ENCODE results near the gene CLIC3.
"Not testable (repeated sequence)": the region's sequence is repeated elsewhere in the genome, so short reads cannot be mapped to it uniquely, and the experiment has no call there.

Gene CLIC3, protein sequence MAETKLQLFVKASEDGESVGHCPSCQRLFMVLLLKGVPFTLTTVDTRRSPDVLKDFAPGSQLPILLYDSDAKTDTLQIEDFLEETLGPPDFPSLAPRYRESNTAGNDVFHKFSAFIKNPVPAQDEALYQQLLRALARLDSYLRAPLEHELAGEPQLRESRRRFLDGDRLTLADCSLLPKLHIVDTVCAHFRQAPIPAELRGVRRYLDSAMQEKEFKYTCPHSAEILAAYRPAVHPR

DNA sequence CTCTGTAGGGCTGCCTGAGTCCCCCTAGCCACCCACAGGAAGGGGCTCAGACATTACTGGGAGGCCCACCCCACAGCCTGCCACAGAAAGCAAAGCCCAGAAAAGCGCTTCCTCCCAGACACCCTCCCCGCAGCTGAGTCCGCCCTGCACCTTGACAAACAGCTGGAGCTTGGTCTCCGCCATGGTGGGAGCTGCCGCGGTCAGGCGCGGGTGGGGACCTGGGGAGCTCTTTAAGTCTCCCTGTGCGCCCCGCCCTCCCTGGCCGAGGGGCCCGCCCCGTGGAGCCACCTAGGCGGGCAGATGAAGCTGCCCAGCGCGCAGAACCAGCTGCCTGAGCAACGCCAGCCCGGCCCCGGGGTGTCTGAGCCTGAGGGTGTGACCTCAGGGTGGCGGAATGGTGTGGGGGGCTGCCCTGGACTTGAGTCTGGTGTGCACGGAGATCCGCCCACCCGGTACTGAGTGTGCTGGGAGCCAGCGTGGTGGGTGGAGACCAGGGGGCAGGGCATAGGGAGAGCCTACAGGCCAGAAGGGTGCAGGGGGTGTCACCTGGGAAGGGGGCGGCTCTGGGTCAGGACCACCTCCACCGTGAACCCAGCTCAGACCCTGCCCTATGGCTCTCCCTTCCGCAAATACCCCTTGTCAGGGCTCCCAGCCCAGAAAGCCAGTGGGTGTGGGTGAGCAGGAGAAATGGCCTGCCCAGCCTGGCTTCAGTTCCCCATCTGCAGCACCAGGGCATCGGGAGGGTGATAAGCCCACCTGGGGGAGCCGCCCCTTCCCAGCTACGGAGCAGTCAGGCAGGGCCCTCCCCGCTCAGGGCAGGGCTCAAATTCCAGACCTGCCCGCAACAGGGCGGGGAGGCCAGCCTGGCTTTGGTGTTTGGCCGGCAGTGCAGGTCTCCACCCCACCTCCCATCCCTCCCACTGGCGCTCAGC is at the start of gene CLIC3:
CLIC3 (minus strand) TSS at position 208 of the 932 bp plus-strand sequence; CDS start at position 183, 25 bp downstream.
- DNase-seq = no peak

DNA sequence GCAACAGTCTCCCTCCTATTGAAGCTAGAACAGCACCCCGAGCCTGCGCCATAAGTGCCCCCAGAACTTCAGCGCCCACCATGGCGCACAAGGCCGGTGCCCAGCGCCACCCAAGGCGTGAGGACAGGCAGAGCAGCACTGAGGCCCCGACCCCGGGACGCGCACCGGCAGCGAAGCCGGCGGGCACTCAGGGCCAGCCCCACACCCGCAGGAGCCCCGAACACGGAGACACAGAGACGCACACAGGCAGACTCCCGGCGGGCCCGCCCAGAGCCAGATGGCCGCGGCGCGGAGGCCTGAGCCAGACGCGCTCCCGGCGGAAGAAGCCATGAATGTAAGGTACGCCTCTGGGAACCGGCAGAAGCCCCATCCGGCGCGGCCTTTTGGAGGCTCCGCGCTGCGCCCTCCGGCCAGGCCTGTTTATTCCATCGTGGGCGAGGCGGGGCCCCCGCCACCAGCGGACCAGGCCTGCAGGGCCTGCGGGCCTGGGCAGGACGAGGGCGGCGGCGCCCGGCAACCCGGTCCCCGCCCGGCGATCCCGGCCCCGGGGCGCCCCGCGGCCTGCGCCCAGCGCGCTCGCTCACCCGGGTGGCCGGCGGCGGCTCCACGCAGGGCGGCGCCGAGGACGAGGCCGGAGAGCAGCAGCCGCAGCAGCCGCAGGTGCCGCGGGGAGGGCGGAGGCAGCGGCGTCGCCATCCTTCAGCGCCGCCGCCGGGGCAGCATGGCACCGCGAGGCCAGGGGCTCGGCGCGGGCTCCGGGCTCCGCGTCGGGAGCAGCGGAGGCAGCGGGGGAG is 49.1 kb upstream of the CLIC3 start:
- no peak for DNase-seq

DNA sequence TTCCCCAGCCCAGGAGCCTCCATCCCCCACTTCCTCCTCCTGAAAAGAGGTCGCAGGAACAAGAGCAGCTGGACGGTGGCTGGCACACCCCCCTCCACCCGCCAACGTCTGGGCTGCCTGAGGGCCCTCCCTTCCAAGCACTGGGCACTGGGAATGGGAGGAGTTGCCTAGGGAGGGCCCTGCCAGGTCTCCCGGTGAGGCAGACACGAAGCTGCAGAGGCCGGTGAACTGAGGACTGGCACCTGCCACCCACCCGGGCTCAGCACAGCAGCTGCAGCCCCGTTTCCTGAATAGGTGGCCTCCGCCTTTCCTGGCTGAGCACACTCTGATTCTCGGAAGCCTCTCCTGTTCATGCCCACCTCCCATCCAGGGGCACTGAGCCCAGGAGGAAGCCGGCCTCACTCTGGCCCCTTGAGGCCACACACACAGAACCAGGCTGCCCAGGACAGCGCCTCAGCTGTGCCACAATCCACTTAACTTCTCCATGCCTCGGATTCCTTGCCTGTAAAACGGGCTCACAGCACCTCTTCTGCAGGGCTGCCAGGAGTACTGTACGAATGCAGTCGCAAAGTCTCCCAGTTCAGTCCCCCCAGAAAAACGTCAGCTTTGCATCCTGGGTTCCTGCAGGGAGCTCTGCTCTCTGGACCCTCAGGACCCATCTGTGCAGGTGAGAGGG is 48.3 kb upstream of the CLIC3 start:
- DNase-seq = no peak

DNA sequence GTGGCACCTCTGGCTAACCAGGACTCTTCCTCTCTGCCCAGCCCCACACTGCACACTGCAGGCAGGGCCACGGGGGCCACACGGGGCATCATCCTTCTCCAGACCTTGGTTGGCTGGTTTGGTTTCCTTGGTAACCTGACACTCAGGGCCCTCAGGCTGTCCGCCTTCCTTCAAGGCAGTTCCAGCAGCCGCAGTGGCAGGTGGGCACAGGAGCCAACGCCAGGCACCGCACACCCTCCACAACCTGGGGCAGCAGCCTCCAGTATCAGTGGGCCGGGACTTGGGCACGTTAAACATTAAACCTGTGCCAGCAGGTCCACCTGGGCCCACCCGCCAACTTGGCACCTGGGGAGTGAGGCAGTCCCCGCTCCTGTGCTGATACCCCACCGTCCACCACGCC is 47.7 kb upstream of the CLIC3 start:
- DNase-seq = no peak

DNA sequence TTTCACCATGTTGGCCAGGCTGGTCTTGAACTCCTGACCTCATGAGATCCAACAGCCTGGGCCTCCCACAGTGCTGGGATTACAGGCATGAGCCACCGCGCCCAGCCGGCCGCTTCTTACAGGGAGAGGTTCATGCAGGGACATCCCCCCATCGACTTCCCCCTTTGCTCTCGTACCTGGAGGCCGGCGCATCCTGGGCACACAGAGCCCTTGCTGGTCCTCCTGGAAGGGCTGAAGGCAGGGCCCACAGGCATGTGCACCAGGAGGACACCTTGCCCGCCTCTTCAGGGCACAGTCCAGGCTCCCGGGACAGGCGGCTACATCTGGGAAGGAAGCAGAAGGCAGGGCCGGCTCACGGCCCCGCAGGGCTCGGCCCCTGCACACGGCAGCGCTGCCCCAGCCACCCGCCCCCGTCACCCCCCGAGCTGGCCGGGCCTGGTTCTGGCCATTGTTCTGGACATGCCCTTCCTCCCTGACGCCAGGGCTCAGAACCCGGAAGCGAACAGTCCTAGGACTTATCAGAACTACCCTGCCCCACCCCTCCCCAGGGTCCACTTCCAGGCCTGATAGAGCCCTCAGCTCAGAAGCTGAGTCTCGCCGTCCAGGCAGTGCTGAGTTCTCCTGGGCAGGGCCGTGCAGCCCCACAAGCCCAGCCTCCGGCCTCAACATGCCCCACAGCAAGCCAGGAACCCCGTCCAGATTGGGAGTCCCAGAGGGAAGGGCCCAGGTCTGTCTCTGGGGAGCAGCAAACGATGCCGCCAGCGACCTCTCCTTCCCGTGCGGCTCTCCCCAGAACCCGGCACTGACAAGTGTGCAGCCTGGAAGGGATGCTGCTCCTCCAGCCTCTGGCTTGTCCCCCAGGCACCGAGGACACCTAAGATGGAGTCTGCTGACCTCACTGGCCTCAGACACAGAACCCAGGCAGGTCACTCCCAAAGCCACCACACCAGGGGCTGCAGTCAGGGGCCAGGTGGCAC is 46.7 kb upstream of the CLIC3 start:
- no peak for DNase-seq

DNA sequence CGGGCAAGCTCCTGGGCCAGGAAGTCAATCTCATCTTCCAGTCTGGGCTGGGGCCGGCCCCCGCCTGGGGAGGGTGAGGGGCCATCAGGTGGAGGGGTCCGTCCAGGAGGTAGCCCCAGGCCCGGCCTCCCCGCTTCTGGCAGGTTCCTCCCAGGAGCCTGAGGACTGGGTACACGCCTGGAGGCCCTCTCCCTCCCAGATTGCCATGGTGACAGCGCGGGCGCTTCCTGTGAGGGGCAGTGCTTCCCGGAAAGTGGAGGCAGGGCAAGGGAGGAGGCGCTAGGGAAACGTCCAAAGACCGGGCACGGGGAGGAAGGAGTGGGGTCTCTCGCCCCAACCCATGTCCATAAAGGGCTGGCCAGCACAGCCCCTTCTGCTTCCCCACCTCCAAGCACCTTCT is 44.8 kb upstream of the CLIC3 start:
- no peak for DNase-seq

DNA sequence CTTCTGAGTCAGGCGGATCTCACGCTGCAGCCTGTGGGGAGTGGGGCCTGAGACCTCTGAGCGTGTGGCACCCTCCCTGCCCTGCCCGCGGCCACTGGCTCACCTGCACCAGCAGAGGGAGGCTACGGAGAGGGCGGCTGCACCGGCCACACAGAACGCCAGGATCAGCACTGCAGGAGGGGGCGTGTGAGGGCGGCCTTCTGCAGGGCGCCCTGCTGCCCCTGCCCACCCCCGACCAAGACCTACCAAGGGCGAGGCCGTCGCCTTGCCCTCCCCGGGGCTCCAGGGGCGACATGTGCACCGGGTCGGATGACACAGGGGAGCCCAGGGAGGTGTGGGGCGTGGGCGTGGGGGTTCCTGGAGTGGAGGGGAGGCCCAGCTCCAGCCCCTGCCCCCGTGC is 44.2 kb upstream of the CLIC3 start:
- no peak for DNase-seq

DNA sequence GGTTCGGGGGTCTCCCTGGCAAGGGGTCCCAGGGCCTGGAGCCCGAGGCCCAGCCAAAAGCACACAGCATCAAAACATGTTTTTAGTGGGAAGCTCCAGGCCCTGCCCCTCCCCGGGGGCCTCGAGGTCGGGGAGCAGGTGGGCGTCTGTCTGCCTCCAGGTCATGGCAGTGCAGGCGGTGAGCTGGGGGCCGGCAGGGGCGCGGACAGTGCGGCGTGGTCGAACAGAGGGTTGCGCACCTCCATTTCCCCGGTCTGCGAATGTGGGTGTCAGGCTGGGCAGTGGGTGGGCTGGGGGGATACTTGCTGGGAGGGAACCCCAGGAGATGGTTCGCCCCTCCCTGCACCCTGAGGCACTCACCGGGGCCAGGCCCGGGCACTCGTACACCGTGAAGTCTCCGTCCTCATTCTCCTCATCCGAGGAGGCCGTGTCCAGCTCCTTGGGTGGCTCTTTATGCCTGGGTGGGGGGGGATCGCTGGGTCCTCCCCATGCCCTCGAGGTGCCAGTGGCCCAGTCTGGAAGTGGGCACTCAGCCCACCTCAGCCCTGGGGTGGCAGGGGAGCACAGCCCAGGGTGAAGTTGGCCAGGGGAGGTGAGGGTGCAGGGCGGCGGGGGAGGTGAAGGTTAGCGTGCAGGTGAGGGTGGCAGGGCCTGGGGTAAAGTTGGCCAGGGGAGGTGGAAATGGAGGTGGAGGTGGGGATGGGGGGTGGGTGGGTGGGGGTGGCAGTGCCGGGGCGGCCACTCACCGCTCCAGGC is 43.4 kb upstream of the CLIC3 start:
- no peak for DNase-seq

DNA sequence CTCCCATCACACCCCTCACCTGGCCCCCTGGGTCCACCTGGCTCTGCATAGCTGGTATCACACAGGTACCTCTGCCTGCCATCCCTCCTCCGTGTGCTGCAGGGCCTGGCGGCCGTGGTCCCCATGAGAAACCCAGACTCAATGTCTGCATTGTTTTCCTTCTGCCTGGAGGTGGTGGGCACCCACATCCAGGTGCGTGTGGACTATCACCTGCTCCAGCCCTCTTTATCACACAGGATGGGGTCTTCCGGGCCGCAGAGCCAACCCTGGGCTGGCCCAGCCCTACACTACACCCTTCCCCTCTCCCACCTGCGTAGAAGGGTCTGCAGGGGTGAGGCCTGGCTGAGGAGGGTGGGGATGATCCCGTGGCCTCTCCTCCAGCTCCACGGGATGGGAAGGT is 42.5 kb upstream of the CLIC3 start:
- DNase-seq = no peak

DNA sequence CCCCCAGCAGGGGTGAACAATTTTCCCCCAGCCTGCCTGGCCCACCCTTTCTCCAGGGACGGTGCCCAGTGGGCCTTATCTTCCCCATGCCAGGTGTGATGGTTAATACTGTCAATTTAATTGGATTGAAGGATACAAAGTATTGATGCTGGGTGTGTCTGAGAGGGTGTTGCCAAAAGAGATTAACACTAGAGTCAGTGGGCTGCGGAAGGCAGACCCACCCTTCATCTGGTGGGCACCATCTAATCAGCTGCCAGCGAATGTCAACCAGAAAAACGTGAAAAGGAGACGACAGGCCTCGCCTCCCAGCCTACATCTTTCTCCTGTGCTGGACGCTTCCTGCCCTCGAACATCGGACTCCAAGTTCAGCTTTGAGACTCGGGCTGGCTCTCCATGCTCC is 41.1 kb upstream of the CLIC3 start:
- DNase-seq = no peak

DNA sequence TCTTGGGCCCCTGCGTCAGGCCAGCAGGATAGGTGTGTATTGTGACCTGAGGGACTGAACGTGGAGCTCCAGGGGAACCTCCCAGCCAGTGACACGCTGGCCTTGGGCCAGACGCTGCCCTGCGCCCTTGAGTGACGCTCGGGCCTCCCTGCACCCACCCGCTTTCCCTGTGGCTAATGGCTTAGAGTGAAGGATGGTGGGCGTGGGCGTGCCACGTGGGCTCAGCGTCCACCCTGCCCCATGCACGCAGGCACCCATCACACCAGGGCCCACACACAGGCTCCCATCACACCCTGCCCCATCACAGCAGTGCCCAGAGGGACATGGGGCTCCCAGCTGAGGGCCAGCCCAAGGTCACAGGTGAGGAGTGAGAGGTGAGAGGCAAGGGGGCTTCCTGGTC is 40.7 kb upstream of the CLIC3 start:
- DNase-seq = no peak

DNA sequence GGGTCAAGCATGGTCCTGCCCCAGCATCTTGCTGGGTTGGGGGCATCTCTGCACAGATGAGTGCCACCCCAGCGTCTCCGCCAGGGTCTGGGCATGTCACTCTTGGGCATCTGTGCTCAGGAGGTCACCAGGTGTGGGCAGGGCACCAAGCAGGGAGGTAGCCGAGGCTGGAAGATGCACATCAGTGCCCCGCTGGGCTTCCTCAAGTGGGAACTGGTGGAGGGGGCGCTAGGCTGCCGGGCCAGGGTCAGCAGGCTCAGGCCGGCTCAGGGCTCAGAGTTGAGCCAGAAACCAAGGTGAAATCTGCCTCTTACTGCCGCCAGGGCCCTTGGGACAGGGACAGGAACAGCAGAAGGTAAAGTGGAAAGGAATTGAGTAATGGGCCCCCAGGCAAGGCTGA is 39.6 kb upstream of the CLIC3 start:
- no peak for DNase-seq

DNA sequence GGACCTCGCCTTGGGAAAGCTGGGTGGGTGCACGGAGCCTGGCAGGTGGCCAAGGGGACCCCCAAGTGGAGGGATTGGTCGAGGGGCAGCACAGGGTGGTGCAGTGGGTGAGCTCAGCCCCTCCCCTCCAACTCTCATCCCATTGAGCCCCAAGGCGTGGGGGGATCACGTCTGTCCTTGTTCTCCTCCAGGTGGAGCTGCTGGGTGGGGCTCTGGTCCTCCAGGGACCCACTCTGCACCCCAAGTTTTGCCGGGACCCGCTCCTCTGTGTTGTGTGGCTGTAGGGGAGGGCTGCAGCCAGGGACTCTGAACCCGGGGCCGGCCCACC is 39.1 kb upstream of the CLIC3 start:
- no peak for DNase-seq

DNA sequence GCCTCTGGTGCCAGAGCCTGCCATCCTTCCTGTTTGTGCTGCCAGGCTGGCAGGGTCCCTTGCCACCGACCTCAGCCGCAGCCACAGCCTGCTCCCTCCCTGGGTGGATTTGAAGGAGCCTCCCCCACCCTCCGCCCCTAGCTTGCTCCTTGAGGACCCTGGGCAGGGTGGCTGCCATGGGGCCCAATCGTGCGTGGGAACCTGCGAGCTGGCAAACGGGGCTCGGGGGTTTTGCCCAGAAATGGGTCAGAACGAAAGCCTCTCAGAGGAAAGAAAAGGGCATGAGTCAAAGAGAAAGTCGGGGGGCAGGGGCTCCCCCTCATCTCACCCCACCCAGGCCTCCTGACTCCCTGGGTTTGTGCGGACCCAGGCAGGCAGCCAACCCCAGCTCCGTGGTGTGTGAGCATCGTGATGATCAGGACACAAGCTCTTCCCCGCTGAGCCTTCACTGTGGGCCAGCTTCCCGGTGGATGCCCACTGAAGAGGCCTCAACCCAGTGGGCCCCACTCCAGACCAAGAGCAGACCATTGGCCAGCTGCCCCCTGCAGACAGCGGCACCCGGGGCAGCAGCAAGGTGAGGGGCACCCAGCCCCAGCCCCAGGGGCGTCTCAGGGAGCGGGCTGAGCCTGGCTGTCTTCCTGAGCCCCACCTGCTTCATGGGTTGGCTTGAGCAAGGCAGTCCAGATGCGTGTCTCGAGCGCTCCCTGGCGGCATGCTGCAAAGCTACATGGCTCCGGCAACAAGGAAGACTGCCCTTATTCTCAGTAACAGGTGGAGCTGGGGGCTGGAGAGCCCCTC is 38.5 kb upstream of the CLIC3 start:
- DNase-seq = no peak

DNA sequence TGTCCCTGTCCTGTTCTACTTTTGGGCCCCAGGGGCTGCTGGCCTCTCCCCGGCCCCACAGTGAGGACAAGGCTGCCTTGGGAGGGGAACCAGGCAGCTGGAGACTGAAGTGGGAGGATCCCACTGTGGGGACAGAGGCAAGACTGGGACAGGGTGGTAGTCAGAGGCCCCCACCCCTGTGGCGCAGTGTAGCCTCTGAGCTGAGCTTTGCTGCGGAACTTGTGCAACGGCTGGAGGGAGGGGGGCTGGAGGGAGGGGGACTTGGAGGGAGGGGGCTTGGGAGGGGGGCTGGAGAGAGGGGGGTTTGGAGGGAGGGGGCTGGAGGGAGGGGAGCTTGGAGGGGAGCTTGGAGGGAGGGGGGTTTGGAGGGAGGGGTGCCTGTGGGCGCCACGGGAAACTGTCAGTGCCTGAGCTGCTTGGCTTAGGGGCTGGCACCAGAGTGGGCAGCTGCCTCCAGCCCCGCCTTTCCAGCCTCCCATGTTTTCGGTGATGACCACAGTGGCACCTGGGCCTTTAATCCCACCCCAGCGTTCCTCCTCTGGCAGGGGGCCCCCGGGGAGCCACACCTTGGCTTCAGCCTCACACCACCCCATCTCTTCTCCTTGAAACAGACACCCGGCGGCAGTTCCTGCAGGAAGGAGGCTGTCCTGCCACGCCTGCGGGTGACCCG is 37.8 kb upstream of the CLIC3 start:
- no peak for DNase-seq

DNA sequence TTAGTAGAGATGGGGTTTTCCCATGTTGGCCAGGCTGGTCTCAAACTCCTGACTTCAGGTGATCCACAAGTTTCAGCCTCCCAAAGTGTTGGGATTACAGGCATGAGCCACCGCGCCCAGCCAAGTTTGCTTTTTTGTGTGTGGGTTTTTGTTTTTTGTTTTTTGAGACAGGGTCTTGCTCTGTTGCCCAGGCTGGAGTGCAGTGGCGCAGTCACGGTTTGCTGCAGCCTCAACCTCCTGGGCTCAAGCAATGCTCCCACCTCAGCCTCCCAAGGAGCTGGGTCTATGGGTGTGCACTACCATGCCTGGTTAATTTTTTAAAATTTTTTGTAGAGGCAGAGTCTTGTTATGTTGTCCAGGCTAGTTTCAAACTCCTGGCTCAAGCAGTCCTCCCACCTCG is 37.1 kb upstream of the CLIC3 start:
- not testable (repeated sequence) for DNase-seq

DNA sequence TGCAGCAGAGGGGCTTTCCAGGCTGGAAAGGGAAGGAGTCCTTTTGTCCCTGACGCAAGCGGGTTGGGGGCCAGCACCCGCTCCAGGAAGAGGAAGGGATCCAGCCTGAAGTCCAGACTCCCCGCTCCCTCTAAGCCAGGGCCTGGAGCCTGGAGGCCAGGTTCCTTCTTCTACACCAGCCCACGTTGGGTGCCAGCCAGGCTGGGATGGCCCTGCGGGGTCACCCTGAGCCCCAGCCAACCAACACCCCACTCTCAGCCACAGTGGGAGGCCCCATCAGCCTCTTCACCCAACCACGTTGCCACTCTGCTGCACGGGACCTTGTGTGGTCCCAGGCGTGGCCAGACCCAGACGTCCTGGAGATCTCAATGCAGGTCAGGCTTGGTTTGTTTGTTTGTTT is 36.5 kb upstream of the CLIC3 start:
- no peak for DNase-seq

DNA sequence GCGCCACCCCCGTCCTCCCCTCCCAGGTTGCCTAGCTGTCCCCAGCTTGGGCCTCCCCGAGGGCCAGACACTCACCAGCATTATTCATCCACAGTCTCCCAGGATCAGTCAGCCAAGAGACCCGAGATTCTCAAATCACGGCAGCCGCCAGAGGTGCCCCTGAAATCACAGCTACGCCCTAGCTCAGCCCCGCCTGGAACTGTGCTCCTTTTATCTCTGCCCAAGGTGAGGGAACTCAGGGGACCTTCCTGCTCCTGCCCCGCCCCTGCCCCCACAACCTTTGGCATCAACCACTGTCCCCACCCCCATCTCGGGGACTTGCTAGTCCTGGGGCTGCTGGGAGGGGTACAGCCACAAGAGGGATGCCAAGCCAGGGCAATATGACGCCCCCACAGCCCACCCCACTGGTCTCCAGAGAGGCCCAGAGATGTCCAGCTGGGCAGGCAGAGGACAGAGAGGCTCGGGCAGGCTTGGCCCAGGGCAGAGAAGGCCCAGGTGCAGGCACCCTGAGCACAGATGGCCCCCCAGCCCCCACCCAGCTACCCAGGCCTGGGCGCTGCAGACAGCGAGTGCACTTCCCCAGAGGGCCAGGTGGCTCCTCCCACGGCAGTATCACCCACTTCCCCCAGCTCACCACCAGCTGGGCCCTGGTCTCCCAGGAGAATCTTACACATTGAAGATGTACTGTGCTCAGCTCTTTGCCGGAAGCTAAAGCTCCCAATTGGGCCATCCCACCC is 35.7 kb upstream of the CLIC3 start, which contains the start of gene FUT7:
FUT7 (minus strand) TSS at position 185 of the 737 bp plus-strand sequence; CDS start at position 88, 97 bp downstream.
- no peak for DNase-seq

All from NCI-H187 treated with DMSO at 0.1 percent for 48 hours (cell line).